Measurements from ENCODE around the gene MAOB. TPM values are rescaled to one million over a fixed set of nuclear protein-coding genes. Genes with fewer than 3 reads are reported as not detected.

The MAOB gene
- total and polyA plus RNA-seq, 8 donors = 1.2 to 16.0 (median 10.2) TPM

- intact Hi-C loops (cut with DNase I; ENCODE audit: low total_unique reads) = loop anchor here (5.0 kb wide), 1 partner anchor 191 kb away; no protein-coding TSS in a partner anchor
- Histone ChIP-seq H3K27me3 (peaks cover 0 to 3% (median 0%) of the 10 kb centered on the region in 3 donors), H3K36me3 (no peaks in the 10 kb centered on the region), H3K4me1 (peaks cover 0 to 19% (median 5%) of the 10 kb centered on the region in 4 donors), H3K27ac (no peak overlapping the region), H3K9me3 (peaks cover 0 to 8% (median 3%) of the 10 kb centered on the region in 4 donors), H3K4me3 (no peak overlapping the region)
- DNase-seq = no peak
- WGBS, 5 donors = 71 to 97% (median 81%) methylated on average over 3 of the region's 3 CpGs
- TF ChIP-seq EP300 (IDR thresholded peaks at IDR 0.05) = no peak
- no peak for TF ChIP-seq POLR2A (IDR thresholded peaks at IDR 0.05)
- TF ChIP-seq POLR2AphosphoS5 (IDR thresholded peaks at IDR 0.05) = no peak
- TF ChIP-seq, protein P1, sequence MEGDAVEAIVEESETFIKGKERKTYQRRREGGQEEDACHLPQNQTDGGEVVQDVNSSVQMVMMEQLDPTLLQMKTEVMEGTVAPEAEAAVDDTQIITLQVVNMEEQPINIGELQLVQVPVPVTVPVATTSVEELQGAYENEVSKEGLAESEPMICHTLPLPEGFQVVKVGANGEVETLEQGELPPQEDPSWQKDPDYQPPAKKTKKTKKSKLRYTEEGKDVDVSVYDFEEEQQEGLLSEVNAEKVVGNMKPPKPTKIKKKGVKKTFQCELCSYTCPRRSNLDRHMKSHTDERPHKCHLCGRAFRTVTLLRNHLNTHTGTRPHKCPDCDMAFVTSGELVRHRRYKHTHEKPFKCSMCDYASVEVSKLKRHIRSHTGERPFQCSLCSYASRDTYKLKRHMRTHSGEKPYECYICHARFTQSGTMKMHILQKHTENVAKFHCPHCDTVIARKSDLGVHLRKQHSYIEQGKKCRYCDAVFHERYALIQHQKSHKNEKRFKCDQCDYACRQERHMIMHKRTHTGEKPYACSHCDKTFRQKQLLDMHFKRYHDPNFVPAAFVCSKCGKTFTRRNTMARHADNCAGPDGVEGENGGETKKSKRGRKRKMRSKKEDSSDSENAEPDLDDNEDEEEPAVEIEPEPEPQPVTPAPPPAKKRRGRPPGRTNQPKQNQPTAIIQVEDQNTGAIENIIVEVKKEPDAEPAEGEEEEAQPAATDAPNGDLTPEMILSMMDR (IDR thresholded peaks at IDR 0.05) = no peak
These were observed 128.6 kb downstream of the MAOB start for GRCh38 chrX:43753637-43754036.

DNA sequence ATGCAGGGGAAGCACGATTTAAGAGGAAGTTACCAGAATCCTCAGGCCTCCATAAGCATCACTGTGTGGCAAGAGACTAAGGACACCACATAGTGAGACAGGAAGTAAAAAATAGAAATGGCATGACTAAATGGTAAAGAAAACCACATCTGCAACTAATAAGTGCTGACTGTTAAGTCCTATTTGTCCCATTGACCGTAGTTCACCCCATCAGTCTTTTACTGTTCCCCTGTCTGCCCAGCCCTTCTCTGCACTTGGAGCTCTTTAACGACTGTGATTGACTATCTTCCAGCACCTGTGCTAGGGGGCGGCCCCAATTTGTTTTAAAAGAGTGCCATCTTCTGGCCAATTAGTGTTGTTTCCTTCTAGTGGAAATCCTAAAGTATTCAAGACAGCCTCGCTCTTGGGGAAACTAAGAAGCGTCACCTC lies 132.0 kb downstream of the MAOB start:
- Histone ChIP-seq H3K27me3 (peaks cover 0 to 3% (median 0%) of the 10 kb centered on the region in 3 donors), H3K36me3 (no peaks in the 10 kb centered on the region), H3K9me3 (peaks cover 0 to 8% (median 3%) of the 10 kb centered on the region in 4 donors), H3K4me3 (no peak overlapping the region), H3K27ac (no peak overlapping the region), H3K4me1 (peaks cover 0 to 26% (median 6%) of the 10 kb centered on the region in 4 donors)
- intact Hi-C loops (cut with DNase I; ENCODE audit: low total_unique reads) = loop anchor here (5.0 kb wide), 1 partner anchor 188 kb away; no protein-coding TSS in a partner anchor
- TF ChIP-seq POLR2A (IDR thresholded peaks at IDR 0.05) = no peak
- TF ChIP-seq, protein P1 (IDR thresholded peaks at IDR 0.05) = peak in 4 of 7 experiments; percentile 18 to 67 (median 40)
- WGBS, 5 donors = 1 to 22% (median 5%) methylated on average over 6 of the region's 6 CpGs
- DNase-seq = peak; percentile 49 to 78

GRCh38 chrX:43747476-43747875 lies 134.8 kb downstream of the MAOB start:
- intact Hi-C loops (cut with DNase I; ENCODE audit: low total_unique reads) = no loop called here
- no peak for TF ChIP-seq EP300 (IDR thresholded peaks at IDR 0.05)
- no peak for TF ChIP-seq POLR2AphosphoS5 (IDR thresholded peaks at IDR 0.05)
- H3K4me1 ChIP-seq = peaks cover 0 to 40% (median 6%) of the 10 kb centered on the region in 4 donors
- no peak for DNase-seq
- no peak overlapping the region for H3K27ac ChIP-seq
- peaks cover 0 to 3% (median 0%) of the 10 kb centered on the region in 3 donors for H3K27me3 ChIP-seq
- no peak overlapping the region for H3K4me3 ChIP-seq
- WGBS, 5 donors = 54 to 91% (median 73%) methylated on average over 2 of the region's 2 CpGs
- H3K36me3 ChIP-seq = peaks cover 0 to 20% (median 16%) of the 10 kb centered on the region in 4 donors
- peaks cover 0 to 8% (median 3%) of the 10 kb centered on the region in 4 donors for H3K9me3 ChIP-seq

- H3K9me3 ChIP-seq = no peaks in the 10 kb centered on the region
- H3K4me1 ChIP-seq = peaks cover 0 to 46% (median 6%) of the 10 kb centered on the region in 4 donors
- DNase-seq = peak in 1 of 2 donors; percentile 20
- peaks cover 0 to 3% (median 0%) of the 10 kb centered on the region in 3 donors for H3K27me3 ChIP-seq
- peaks cover 4 to 29% (median 22%) of the 10 kb centered on the region in 4 donors for H3K36me3 ChIP-seq
- intact Hi-C loops (cut with DNase I; ENCODE audit: low total_unique reads) = no loop called here
- 33 to 59% (median 47%) methylated on average over 6 of the region's 6 CpGs for WGBS, 5 donors
- H3K4me3 ChIP-seq = no peak overlapping the region
- H3K27ac ChIP-seq = no peak overlapping the region
- TF ChIP-seq, protein P1 (IDR thresholded peaks at IDR 0.05) = no peak
- TF ChIP-seq POLR2A (IDR thresholded peaks at IDR 0.05) (no peak), EP300 (IDR thresholded peaks at IDR 0.05) (no peak), POLR2AphosphoS5 (IDR thresholded peaks at IDR 0.05) (no peak)
These were observed 136.1 kb downstream of the MAOB start for GRCh38 chrX:43745938-43746721.

All from stomach (tissue), 9 donors.